NCI-H2081 (cell line): ENCODE measurements around the gene PDZRN3.
A peak's percentile ranks its signal among the peaks of the same experiment; 100 is the strongest.
"Not testable (repeated sequence)": the region's sequence is repeated elsewhere in the genome, so short reads cannot be mapped to it uniquely, and the experiment has no call there.

Source experiments
- DNase-seq, 2 experiments: peaks; one replicate each; lab custom pipeline; 2025; lab: John Stamatoyannopoulos, UW

Gene PDZRN3

DNA sequence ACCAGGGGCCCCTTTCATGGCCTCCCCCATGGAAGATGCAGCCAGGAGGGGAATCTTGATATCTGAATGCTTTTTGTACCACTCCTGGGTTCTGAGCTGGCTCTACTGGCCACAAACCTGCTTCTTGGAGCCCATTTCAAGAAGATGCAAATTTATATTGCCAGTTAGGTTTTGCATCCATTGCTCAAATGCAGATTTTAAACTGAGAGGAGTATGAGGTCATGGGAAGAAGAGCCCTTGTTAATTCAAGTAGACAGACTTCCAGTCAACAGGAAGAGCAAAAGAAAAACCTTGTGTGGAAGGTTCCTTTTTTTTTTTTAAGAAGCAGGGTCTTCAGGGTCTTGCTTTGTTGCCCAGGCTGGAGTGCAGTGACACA, 133.5 kb downstream of the PDZRN3 start:
- DNase-seq: no peak

DNA sequence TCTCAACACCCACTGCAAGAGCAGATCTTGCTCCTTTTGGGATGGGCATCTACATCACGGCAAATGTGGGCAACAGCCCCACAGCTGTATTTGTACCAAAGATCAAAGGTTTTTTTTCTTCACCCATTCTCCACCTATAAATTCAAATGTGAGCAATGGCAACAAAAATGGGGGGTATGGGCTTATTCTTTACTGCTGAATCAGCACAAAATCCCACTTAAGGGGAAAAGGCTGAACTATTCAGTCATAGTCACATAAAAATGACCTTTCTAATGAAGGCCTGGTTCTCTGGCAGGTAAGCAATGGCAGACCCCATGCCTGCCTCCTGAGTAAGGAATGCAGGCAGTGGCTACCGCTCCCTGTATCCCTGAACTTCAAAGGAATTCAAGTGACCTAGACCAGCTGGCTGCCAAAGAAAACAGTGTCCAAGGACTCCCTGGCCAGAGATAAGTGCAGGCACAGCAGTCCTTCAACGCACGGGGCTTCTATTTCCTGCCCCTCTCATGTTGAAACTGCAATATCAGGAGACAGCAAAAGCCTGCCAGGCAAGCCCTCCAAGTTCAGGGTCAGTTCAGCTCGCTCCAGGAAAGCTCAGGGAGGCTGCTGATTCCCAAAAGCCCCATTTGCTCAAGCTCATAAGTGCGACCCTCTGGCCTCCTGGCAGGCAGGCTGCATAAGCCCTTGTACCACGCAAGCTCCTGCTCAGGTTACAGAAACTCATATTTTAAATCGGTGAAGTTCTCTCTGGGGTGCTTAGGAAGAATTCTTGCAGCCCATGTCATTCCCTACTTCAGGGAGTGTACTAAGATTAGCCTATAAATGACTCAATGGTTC, 134.1 kb downstream of the PDZRN3 start:
- DNase-seq: no peak

DNA sequence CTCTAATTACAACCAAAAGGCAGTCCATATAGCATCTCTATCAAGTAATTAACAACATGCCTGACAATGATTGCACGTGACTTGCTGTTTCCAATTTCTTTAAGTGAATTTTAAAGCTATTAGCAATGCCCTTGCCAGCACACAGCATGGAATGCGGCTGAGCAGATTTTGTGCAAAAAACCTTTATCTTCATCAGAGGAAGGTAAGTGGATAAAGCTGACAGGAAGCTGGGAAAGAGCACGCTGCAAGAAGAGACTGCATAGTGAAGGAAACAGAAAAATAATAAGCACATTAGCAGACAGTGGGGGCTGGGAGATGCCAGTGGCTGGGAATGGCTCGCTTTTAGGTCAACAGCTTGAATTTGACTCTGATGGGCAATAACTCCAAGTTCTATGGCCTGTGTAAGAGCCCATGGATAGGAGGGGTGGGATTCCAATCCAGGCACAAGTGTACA, 138.8 kb downstream of the PDZRN3 start:
- no peak for DNase-seq

DNA sequence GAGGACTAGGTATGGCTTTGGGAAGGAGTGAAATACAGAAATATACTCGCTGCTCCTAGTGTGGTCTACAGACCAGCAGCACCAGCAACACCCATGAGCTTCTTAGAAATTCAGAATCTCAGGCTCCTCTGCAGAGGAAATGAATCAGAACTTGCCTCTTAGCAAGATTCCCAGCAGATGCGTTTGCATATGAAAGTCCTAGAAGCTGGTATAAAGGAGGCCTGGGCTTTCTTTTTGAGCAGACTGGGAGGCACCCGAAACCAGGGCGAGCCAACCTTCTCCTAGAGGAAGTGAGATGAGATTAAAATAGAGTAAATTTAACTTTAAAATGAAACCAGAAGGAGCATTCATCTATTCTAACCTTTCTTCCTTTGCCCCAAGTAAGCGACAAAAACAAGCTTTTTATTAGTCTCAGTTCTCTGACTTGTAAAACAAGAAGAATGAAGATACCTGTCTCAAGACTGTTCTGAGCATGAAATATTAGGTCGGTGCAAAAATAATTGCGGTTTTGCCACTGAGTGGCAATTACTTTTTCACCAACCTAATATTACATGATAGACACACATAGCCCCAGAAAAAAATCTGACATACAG, 140.0 kb downstream of the PDZRN3 start:
- no peak for DNase-seq

DNA sequence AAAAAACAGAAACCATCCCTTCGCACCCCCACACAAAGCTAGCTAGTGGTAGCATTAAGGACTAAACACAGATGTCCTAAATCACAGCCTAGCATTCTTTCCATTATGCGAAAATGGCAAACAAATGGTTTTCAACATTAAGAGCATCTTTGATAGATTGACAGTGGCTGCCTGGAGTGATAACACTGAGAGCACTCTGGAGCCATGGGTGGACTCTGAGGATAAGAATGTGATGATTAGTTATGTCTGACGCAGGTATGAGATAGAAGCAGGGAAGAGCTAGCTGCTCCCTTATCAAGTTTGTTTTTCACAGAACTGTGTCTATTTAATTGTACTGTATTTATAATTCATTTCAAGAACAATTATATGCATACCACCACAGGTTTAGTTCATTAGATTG, 142.9 kb downstream of the PDZRN3 start:
- no peak for DNase-seq

DNA sequence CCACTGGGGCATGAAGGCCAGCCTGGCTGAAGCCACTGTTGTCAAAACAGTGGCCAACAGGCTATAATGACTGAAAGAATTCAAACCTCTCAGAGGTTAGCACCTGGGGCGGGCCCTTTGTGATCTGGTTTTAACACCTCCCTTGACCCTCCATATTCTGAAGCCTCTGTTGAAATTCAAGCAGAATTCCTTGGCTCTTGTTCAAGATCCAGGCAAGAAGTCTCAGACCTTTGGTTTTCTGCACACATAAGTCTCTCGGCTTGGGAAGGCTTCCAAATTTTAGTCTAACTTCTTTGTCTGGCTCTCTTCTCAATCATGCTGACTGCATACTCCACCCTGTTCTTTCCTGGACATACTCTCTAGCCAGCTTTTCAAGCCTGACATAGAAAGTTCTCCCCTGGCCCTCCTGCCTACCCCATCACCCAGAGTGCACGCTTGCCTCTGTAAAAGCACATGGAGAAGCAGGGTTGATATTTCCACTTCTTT, 144.5 kb downstream of the PDZRN3 start:
- DNase-seq: no peak

DNA sequence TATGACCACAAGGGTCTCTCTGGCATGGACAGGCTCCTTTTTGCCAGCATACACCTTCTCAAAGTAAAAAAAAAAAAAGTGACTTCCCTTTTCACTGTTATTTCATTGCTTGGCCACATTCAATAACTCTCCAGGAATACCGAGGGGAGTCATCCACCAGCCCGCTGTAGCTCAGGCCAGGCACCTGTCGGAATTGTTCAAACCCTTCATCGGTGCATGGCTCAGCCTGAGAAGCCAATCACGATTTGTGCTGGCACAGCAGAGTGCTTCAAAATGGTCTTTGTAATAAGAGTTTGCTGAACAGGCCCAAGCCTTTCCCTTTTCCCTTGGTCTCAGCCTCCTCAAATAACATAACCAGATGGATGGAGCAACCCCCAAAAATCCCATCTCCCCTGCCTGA, 145.4 kb downstream of the PDZRN3 start:
- DNase-seq: no peak

DNA sequence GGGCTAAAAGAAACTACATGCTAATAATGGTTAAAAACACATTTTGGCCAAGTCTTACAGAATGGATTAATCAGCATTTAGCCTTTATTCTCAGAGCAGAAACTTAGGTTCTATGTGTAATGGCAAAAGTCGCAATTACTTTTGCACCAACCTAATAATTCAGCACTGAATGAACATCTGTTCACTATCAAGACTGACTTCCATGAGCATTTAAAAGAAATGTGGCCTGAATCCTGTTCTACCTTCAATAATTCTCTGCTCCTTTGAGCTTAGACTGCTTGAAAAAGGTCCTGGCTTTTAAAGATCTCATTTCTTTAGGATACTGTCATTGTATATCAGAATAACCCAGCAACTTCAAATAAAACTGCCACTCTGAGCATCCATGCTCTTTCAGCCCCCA, 145.9 kb downstream of the PDZRN3 start:
- DNase-seq: no peak

DNA sequence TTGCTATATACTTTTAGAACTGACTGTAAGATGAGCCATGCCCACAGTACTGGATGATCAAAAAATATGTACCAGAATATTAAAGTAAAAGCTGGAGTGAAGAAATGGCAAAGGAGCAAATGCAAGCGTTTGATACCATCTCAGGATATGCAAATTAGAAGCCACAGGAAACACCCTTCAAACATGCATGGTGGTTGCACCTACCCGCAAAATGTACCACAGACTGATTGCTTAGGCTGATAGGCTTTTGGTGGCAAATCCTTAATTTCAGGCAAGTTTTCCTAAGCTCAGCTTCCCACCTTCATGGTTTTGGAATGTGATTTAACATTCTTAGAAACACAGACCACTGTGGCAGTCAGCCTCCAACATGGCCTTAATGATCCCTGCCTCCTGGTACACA, 149.0 kb downstream of the PDZRN3 start:
- no peak for DNase-seq

DNA sequence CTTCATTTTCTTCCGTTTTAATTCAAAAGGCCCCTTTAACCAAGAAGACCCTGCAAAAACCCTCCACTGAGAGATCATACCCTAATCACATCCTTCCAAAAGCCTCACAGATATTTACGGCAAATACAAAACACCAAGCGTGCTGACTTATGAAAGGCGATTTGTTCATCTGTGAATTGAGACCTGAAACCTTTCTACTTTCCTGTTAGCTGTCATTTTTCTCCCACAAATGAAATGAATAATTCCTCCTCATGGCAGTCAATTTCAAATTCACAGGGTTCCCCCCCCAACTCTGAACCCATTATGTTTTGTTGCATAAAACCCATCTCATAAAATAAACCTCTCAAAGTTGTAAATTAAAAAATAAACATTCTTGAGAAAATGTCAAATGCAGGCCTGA, 149.6 kb downstream of the PDZRN3 start:
- no peak for DNase-seq

DNA sequence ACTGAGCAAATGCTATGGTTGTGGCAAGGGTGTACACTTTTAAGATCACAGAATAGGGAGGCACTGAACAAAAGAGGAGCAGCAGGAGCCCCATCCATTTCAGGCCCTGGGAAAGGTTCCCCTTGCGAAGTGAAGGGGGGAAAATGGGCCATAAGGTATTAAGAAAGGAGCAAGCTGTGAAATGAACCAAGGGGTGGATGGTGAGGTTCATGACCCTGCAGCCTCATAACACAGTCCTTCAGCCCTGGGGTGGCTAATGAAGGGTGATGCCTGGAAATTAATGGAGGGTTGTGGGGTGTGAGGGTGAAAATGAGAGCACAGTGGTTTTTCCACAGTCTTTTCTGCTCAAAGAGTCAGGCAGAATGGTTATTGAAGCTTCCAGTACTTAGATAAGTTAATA, 150.1 kb downstream of the PDZRN3 start:
- DNase-seq: no peak

DNA sequence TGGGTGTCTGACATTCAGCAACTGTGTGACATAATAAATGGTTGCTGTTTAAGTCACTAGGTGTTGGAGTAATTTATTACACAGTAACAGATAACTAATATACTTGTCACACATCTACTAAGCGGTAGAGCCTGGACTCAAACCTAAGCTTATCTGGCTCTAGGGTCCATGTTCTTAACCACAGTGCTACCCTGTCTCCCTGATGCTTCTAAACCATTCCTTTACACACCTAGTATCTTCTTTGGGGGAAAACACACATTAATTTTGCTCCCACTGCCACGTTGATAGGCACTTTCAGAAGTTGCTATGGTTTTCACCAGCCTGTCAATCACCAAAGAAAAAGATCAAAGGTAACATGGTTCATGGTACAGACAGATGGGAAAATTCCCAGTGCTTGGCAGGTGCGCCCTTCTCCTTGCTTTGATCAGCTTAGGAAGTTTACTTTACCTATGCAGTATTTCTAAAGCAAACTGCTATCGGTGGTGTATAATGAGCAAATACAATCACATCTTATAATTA, 150.8 kb downstream of the PDZRN3 start:
- DNase-seq: peak in 1 of 2 experiments; percentile 50

DNA sequence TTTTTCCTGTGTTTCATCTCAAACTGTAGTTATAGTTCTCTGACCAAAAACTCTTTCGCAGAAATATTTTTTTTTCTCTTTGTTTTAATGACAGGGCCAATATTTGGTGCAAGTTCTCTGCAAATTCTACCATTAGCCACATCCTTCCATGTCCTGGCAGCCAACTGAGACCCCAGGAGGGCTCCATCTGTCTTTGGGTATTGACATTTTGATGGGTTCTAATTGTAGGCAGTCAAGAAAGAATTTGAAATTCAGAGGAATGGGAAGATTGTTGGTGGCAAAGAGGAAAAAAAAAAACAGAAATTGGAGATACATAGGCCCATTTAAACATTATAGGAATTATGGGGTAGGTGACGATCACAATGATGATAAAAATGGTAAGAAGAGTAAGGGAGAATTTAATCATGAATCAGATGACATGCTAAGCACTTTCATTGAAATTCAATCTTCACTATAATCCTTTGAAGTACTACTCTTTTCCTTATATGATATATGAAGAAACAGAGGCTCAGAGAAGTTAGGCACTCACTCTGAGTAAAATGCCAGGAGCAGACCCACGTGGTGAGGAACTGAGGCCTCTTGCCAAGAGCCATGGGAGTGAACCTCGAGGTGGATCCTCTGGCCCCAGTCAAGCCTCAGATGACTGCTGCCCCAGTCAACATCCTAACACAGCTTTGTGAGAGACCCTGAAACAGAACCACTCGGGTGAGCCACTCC, 151.4 kb downstream of the PDZRN3 start:
- DNase-seq: peak in 1 of 2 experiments; percentile 1

DNA sequence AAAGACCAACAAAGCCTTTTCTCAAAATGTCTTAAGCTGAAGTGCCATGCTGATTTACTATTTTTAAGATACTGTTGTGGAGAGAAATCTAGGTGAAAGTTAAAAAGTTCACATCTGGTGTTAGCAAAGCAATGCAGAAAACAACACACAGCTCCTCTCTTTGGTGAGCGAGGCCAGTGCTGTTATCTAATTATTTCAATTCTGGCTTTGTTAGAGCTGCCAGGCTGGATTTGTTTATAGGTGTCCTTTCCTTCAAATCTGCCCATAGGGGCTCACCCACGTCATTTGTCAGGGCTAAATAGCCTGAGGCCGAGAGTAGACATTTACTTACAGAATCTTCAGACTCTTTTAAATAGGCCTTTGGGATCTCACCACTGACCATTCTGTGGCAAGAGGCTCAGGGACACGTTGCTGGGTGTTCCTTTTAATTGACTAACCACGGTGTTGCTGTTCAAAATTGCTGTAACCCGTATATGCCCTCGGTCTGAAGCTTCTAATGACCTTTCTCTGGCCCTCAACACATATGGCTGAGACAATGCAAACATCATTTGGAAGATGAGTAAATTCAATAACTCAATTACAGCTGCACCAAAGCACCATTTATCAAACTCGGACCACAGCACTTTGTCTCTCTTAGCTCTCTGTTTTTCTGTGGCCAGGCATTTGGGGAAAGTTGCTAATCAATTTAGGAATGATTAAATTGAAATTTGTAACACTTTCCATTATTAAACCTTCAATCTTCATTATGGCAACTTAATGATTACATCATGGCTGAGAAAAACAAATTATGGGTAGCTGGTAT, 152.6 kb downstream of the PDZRN3 start:
- DNase-seq: no peak

DNA sequence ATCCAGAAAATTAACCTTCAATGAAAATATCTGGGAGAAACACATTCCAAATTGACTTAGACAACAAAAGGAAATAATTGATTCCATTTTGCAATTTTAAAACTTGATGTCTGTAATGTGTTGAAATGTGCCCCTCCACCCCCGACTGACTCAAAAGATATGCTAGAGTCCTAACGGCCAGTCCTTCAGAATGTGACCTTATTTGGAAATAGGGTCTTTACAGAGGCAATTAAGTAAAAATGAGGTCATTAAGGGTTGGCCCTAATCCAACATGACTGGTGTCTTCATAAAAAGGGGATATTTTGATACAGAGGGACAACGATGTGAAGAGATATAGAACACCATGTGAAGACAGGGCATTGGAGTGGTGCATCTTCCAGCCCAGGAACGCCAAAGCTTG, 153.9 kb downstream of the PDZRN3 start:
- no peak for DNase-seq

DNA sequence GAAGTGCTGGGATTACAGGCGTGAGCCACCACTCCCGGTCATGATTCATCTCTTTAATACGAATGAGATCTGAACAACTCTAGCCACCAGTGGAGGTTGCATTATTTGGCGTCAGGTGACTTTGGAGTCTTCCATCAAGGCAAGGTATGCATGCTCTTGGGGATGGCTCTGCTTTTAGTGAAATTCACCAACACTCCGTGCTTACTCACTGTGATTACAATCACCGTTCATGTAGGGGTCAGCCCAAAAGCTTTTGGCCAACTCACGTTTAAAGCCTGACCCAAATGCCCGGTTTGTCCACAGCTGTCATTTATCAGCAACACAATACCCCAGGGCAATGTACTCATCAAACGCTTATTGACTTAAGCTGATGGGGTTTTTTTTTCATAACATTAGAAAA, 155.4 kb downstream of the PDZRN3 start:
- DNase-seq: no peak

DNA sequence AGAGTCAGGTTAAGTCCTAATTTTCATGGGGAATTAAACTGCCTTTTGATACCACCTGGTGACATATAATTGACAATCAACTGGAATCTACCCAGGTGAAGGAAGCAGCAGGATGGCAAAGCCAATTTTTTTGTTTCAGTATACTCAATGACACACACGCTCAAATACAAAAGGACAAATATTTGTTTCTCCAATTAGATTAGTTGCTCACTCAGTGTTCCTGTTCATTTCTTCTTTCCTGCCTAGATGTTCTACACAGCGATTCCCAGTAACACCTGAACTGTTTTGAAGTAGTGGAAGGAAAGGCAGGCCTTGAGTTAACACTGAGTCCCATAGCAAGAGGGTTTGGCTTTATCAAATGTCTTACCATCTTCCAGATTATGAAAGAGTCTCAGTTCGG, 157.5 kb downstream of the PDZRN3 start:
- peak in 1 of 2 experiments; percentile 72 for DNase-seq

DNA sequence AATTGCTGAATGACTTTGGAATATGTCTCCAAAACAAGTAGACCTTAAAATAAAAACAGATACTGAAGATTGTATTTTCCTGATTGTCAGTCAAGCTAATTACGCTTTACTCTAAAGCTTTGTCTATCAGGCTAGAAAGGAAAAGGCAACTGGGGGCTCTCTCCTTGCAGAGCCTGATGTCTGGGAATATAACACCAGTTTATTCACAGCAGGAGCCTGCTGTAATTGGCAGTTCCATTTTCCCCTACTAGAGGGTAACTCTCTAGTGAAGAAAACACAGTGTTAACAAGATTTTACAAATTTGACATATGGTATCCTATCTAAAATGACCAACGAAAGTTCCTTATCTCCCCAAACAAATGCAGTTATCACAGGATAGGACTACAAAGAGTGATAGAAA, 158.8 kb downstream of the PDZRN3 start:
- peak in 1 of 2 experiments; percentile 50 for DNase-seq

DNA sequence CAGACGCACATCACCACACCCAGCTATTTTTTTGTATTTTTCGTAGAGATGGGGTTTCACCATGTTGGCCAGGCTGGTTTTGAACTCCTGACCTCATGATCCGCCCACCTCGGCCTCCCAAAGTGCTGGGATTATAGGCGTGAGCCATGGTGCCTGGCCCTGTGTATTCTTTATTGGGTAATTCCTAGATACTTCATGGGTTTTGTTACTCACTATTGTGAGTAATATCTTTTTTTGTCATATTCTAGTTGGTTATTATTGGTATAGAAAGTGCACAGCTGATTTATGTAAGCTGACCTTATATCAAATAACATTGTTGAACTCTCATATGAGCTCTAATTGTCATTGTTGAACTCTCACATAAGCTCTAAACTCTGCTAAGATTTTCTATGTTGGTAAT, 160.6 kb downstream of the PDZRN3 start:
- DNase-seq: not testable (repeated sequence)

DNA sequence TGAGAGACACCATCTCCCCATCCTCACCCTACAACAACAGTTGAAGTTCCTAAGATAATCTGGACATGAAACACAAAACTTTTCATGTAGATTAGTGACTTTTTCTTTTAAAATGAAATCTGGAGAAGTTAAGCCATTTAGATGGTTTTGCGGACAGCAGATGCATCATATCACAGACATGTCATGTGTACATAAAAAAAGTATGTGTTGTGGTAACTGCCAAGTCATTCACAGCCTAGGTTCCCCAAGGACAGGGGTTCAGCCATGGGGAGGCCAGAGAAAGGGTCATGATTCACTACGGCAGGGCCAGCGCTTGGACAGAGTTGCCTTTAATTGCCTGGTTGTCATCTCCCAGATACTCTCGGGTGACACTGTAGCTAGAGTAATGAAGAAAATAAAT, 163.2 kb downstream of the PDZRN3 start:
- DNase-seq: no peak

DNA sequence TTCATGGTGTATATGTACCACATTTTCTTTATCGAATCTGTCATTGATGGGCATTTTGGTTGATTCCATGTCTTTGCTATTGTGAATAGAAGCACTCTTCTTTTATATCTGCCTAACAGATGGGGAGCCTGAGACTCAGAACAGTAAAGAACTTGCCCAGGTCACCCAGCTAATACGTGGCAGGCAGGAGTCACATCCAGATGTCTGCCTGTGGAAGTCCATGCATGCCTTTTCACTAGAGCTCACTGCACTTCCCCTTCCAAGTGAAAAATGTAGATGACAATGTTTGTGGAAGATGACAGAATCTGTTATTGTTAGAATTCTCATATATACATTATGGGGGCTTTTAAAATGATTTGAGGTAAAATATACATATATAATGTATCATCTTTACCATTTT, 165.0 kb downstream of the PDZRN3 start:
- no peak for DNase-seq

DNA sequence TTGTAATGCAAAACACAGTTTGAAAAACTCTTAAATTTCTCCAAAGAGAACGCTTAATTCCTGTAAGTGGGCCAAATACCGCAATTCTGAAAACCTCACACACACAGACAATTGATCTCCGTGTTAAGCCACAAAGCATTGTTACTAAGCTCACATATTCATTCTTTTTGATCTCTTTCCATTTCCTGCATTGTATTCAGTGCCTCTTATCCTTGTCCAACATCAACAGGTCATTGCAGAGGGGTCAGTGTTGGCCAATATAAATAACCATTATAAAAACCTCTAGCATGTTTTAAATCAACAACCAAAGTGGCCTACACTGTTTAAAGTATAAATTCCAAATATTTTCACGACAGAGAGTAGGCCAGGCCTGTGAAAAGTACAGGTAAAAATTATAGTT, 171.1 kb downstream of the PDZRN3 start:
- DNase-seq: no peak
